HG03354 (cell line): ENCODE data around the gene CDH23.
A peak's percentile ranks its signal among the peaks of the same experiment; 100 is the strongest.

Source experiments
- ATAC-seq: cut with Tn5 transposase; IDR thresholded peaks from one replicate; pipeline ENCODE4 v1.9.1; 2021; ENCODE audit warnings: mild to moderate bottlenecking; ENCODE audit not compliant: unreplicated experiment, poor library complexity, severe bottlenecking

The CDH23 gene

GRCh38 chr10:71368176-71368575 lies 28.5 kb upstream of the CDH23 start:
- no peak for ATAC-seq

- ATAC-seq: no peak
These were observed 28.1 kb upstream of the CDH23 start for GRCh38 chr10:71368643-71369042.

- ATAC-seq: no peak
These were observed 27.1 kb upstream of the CDH23 start for GRCh38 chr10:71369602-71370001.

GRCh38 chr10:71370031-71370430 lies 26.7 kb upstream of the CDH23 start:
- no peak for ATAC-seq

- peak; percentile 54 for ATAC-seq
These were observed 25.0 kb upstream of the CDH23 start for GRCh38 chr10:71371750-71372166.

GRCh38 chr10:71372882-71373495 lies 23.7 kb upstream of the CDH23 start:
- peak; percentile 52 for ATAC-seq

- ATAC-seq: no peak
These were observed 22.1 kb upstream of the CDH23 start for GRCh38 chr10:71374481-71375233.

- no peak for ATAC-seq
These were observed 20.8 kb upstream of the CDH23 start for GRCh38 chr10:71375952-71376351.

- no peak for ATAC-seq
These were observed 18.2 kb upstream of the CDH23 start for GRCh38 chr10:71378336-71379117.

GRCh38 chr10:71379118-71379766 lies 17.5 kb upstream of the CDH23 start:
- ATAC-seq: no peak

GRCh38 chr10:71380841-71381240 lies 15.9 kb upstream of the CDH23 start:
- no peak for ATAC-seq

- ATAC-seq: no peak
These were observed 15.1 kb upstream of the CDH23 start for GRCh38 chr10:71381611-71382010.

- no peak for ATAC-seq
These were observed 14.7 kb upstream of the CDH23 start for GRCh38 chr10:71382028-71382427.

GRCh38 chr10:71382757-71383156 lies 14.0 kb upstream of the CDH23 start:
- no peak for ATAC-seq

- no peak for ATAC-seq
These were observed 12.6 kb upstream of the CDH23 start for GRCh38 chr10:71383972-71384687.

GRCh38 chr10:71388171-71388570 lies 8.5 kb upstream of the CDH23 start:
- ATAC-seq: no peak

- ATAC-seq: no peak
These were observed 8.0 kb upstream of the CDH23 start for GRCh38 chr10:71388583-71389310.

GRCh38 chr10:71389768-71390460 lies 6.8 kb upstream of the CDH23 start:
- ATAC-seq: no peak
